Amygdala (tissue), 56 donors: ENCODE measurements around the gene FBXO38.

Experiments used
- DNase-seq, 56 donors: peaks; one replicate each; lab custom pipeline; 2025; lab: John Stamatoyannopoulos, UW

FBXO38 gene

GRCh38 chr5:148383564-148384379 is at the start of gene FBXO38:
TSS of gene FBXO38 (plus strand) at chr5:148383958. CDS start at chr5:148394777, 10,819 bp downstream.
- peak; percentile 46 to 98 (median 92) for DNase-seq

GRCh38 chr5:148335259-148335658 is 48.5 kb upstream of the FBXO38 start, which contains the start of gene SPINK9:
TSS of gene SPINK9 (plus strand) at chr5:148335559. CDS start at chr5:148335614, 55 bp downstream.
- DNase-seq: no peak

- no peak for DNase-seq
Measured at GRCh38 chr5:148336704-148337435, 46.9 kb upstream of the FBXO38 start.

- DNase-seq: no peak
Measured at GRCh38 chr5:148342371-148343045, 41.2 kb upstream of the FBXO38 start.

- no peak for DNase-seq
Measured at GRCh38 chr5:148343046-148343407, 40.7 kb upstream of the FBXO38 start.

- no peak for DNase-seq
Measured at GRCh38 chr5:148343603-148344487, 39.9 kb upstream of the FBXO38 start.

GRCh38 chr5:148347706-148348105 is 36.1 kb upstream of the FBXO38 start:
- no peak for DNase-seq

- no peak for DNase-seq
Measured at GRCh38 chr5:148352696-148353095, 31.1 kb upstream of the FBXO38 start.

- DNase-seq: no peak
Measured at GRCh38 chr5:148353634-148354033, 30.1 kb upstream of the FBXO38 start.

- no peak for DNase-seq
Measured at GRCh38 chr5:148364343-148364742, 19.4 kb upstream of the FBXO38 start.

- DNase-seq: no peak
Measured at GRCh38 chr5:148368299-148368698, 15.5 kb upstream of the FBXO38 start.

- DNase-seq: no peak
Measured at GRCh38 chr5:148372166-148372725, 11.5 kb upstream of the FBXO38 start.

GRCh38 chr5:148372893-148373292 is 10.9 kb upstream of the FBXO38 start:
- DNase-seq: no peak

GRCh38 chr5:148374690-148375360 is 8.9 kb upstream of the FBXO38 start:
- peak in 21 of 56 donors; percentile 0 to 34 (median 6) for DNase-seq

- DNase-seq: no peak
Measured at GRCh38 chr5:148376198-148376597, 7.6 kb upstream of the FBXO38 start.

- no peak for DNase-seq
Measured at GRCh38 chr5:148378670-148379069, 5.1 kb upstream of the FBXO38 start.

GRCh38 chr5:148379340-148379739 is 4.4 kb upstream of the FBXO38 start:
- no peak for DNase-seq

- no peak for DNase-seq
Measured at GRCh38 chr5:148381906-148382305, 1.9 kb upstream of the FBXO38 start.

GRCh38 chr5:148382961-148383360 is 797 bp upstream of the FBXO38 start:
- no peak for DNase-seq
